BE2C (cell line): ENCODE measurements around the gene SSPN.

Source experiments
- DNase-seq: peaks from one replicate; pipeline ENCODE4 v3.0.0-alpha.2; 2020
- H3K27me3 ChIP-seq: fragments of 250-450 bp; sonication (Bioruptor Pico); 2 replicates; pipeline ENCODE4 v1.5.1; 2020; ENCODE audit warnings: mild to moderate bottlenecking
- H3K36me3 ChIP-seq: fragments of 250-450 bp; sonication (Bioruptor Pico); 2 replicates; pipeline ENCODE4 v1.5.1; 2020; ENCODE audit warnings: mild to moderate bottlenecking
- H3K4me1 ChIP-seq: fragments of 250-450 bp; sonication (Bioruptor Pico); 2 replicates; pipeline ENCODE4 v1.5.1; 2020
- H3K4me3 ChIP-seq: 2 replicates; pipeline ENCODE4 v1.5.1; 2011; ENCODE audit warnings: low read depth, low read length
- H3K9me3 ChIP-seq: fragments of 250-450 bp; sonication (Bioruptor Pico); 2 replicates; pipeline ENCODE4 v1.5.1; 2020
- CTCF ChIP-seq: IDR thresholded peaks from 2 replicates; pipeline ENCODE4 v1.5.1; 2012; ENCODE audit warnings: mild to moderate bottlenecking, low read depth, low read length

SSPN gene

GRCh38 chr12:26268841-26269561 is 73.6 kb downstream of the SSPN start:
- Histone ChIP-seq H3K27me3 (no peaks in the 10 kb centered on the region), H3K4me3 (no peak overlapping the region), H3K4me1 (peaks cover 8% of the 10 kb centered on the region), H3K9me3 (0 out of 2 replicates have a peak, but pooled peaks cover 3% of the 10 kb centered on the region), H3K36me3 (no peaks in the 10 kb centered on the region)
- TF ChIP-seq CTCF: no peak
- no peak for DNase-seq

- H3K4me1 ChIP-seq: peaks cover 13% of the 10 kb centered on the region
- DNase-seq: no peak
- TF ChIP-seq CTCF: no peak
- no peak overlapping the region for H3K4me3 ChIP-seq
- H3K27me3 ChIP-seq: no peaks in the 10 kb centered on the region
- H3K9me3 ChIP-seq: 0 out of 2 replicates have a peak, but pooled peaks cover 3% of the 10 kb centered on the region
- no peaks in the 10 kb centered on the region for H3K36me3 ChIP-seq
Observed at GRCh38 chr12:26269562-26270284, 74.3 kb downstream of the SSPN start.

GRCh38 chr12:26271024-26271423 is 75.7 kb downstream of the SSPN start:
- H3K4me1 ChIP-seq: peaks cover 18% of the 10 kb centered on the region
- no peak for TF ChIP-seq CTCF
- H3K27me3 ChIP-seq: no peaks in the 10 kb centered on the region
- DNase-seq: no peak
- no peaks in the 10 kb centered on the region for H3K36me3 ChIP-seq
- H3K9me3 ChIP-seq: 0 out of 2 replicates have a peak, but pooled peaks cover 3% of the 10 kb centered on the region
- no peak overlapping the region for H3K4me3 ChIP-seq

GRCh38 chr12:26271889-26272492 is 76.6 kb downstream of the SSPN start:
- H3K9me3 ChIP-seq: 0 out of 2 replicates have a peak, but pooled peaks cover 3% of the 10 kb centered on the region
- H3K4me3 ChIP-seq: no peak overlapping the region
- TF ChIP-seq CTCF: no peak
- H3K36me3 ChIP-seq: no peaks in the 10 kb centered on the region
- DNase-seq: no peak
- no peaks in the 10 kb centered on the region for H3K27me3 ChIP-seq
- peaks cover 18% of the 10 kb centered on the region for H3K4me1 ChIP-seq

GRCh38 chr12:26272851-26273250 is 77.5 kb downstream of the SSPN start:
- no peak overlapping the region for H3K4me3 ChIP-seq
- H3K9me3 ChIP-seq: 0 out of 2 replicates have a peak, but pooled peaks cover 3% of the 10 kb centered on the region
- DNase-seq: no peak
- no peak for TF ChIP-seq CTCF
- H3K36me3 ChIP-seq: no peaks in the 10 kb centered on the region
- peaks cover 18% of the 10 kb centered on the region for H3K4me1 ChIP-seq
- H3K27me3 ChIP-seq: no peaks in the 10 kb centered on the region
